ENCODE data around the gene IGSF3.
"Not testable (repeated sequence)": the region's sequence is repeated elsewhere in the genome, so short reads cannot be mapped to it uniquely, and the experiment has no call there.

Gene IGSF3

DNA sequence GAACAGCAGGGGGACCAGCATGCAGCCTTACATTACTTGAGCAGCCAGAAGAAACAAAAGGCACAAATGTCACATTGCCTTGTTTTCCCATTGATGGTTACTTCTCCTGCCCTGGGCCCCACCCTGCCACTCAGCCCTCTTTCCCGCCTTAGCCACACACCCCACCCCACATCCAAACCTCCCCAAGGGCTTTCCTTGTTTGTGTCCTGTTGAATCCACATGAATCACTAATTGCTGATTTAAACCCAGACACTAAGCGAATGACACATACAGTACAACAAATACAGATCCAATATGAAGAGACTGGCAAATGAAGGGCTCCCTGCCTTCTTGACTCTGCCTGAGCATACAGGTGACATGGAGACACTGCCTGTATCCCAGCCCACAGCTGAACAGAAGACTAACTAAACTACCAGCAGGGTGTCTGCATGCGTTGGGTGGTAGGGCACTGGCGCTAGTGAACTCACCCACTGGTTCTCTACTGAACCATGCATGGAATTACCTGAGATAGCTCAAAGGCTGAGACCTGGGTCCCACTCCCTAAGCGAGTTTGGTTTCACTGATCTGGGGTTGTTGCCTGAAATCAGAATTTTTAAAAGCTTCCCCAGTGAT is 3.1 kb downstream of the IGSF3 start:
- peak in 1 of 58 donors; percentile 22 for DNase-seq

DNA sequence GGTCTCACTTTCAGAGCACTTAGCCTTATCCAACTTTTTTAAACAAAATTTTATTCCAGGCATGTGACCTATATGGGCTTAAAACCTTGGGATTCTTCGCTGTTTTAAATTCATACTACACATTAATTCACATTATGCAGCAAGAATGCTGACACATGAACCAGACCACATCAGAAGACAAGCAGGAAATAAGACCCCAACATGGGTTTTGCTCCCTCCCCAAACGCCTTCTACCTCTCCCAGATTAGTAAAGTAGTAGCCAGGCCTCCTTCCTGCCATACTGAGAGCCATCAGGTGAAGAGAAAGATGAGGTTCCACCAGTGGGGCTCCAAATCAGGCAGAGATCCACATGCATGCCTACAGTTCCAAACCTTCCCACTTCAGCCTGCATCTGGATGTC is 3.7 kb downstream of the IGSF3 start:
- DNase-seq = no peak

DNA sequence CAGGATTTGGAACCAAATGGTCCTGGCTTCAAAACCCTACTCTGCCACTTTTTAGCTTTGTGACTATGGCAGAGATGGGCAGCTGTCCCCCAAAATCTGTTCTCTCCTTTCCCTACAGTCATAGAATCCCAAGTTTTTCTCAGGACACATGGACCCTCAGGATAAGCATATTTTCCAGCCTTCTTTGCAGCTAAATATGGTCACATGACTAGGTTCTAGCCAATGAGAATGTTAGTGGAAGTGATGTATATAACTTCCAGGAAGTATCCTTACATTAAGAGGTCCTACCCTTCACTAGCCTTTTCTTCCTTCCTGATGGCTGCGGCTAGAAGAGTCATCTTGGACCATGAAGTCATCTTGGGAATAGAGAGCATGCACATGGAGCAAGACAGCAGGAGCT is 5.9 kb downstream of the IGSF3 start:
- DNase-seq = no peak

DNA sequence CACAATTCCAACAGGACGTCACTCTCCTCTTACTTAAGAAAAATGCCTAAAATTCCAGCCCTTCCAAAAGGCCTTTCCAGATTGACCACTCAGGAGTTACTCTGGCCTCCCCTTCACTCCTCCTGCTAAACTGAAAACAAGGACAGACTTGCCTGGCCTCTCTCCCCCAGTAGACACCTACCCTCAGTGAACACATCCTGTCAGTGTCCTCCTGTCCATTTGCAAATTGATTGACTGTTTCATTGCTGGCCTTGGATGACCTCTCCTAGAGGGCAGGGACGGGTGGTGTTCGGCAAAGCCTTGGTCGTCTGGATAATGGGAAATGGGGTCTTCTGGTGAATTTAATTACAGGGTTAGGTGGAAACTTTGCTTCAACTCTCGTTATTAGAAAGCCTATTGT is 8.9 kb downstream of the IGSF3 start:
- DNase-seq = not testable (repeated sequence)

DNA sequence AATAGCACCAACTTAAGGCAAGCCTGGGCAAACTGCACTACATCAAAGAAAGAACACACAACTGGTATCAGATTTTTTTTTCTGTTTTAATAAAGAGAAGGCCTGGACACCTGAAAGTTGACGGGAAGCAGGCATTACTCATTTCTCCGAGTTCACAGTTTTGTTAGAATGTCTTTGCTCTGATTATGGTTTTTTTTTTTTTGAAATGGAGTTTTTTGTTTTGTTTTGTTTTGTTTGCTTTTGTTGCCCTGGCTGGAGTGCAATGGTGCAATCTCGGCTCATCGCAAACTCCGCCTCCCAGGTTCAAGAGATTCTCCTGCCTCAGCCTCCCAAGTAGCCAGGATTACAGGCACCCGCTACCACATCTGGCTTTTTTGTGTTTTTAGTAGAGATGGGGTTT is 9.7 kb downstream of the IGSF3 start:
- DNase-seq = not testable (repeated sequence)

DNA sequence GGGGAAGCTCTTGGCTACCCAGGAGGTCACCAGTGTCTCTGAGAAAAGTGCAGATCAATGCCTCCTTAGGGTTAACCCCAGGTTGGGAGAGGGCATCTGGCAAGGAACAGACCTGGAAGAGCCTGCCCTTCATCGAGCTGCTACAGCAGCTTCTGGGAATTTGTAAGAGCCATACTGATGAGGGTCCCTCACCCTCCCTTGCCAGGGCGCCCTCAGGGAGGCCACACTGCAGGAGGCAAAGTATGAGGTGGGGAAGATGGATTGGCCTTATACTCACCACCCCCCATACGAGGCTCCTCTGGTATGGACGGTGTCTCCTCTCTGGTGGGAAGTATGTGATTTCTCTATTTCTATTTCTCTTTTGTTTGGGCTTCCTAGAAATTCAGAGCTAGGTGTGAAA is 13.2 kb downstream of the IGSF3 start:
- no peak for DNase-seq

DNA sequence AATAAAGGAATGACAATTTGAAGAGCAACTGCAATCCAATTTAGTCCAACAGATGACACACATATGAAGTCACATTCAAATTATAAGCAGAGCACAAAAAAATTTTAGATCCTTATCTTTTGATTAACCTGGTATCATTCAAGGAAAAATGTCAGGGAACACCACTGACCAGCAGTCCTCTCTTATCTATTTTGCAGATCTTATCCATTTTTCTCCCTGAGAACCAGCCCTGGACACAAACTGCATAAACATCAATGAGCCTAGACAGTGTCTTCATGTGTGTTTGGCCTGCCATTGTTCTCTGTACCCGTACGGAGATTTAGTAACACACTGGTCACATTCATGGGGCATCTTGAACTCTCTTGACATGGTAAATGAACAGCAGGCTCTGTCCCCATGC is 14.9 kb downstream of the IGSF3 start:
- DNase-seq = not testable (repeated sequence)

DNA sequence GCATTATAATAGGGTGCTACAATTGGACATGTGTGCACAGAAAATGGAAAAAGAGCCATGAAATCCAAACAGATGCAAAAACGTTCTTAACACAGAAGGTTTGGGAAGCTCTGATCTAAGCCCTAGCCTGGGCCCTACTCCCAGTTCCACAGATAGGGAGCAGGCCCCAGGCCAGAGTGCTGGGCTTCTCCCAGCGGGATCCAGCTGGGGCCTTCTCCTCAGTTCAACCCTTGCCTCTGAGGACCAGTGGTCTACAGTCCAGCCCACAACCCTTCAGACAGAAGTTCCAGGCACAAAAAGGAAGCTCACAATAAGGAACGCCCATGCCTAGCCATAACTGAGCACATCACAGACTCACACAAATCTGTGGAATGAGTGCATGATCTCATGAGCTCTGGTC is 16.8 kb downstream of the IGSF3 start:
- DNase-seq = not testable (repeated sequence)

DNA sequence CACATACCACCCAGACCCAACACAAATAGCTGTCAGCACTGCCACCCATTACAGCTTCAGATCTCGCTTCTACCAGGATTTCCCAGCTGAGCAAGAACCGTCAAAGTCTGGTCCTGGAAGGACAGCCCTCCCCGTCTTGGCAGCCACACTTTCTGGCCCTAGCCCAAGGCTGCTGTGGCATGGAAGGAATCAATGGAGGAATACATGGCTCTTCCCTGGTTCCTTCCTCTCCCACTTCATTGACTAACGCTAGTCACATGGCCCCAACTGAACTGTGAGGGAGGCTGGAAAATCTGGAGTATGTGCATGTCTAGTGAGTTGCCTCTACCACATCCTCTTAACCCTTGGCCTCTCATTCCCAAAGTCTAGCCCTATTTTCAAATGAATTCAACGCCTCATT is 18.5 kb downstream of the IGSF3 start:
- DNase-seq = not testable (repeated sequence)

DNA sequence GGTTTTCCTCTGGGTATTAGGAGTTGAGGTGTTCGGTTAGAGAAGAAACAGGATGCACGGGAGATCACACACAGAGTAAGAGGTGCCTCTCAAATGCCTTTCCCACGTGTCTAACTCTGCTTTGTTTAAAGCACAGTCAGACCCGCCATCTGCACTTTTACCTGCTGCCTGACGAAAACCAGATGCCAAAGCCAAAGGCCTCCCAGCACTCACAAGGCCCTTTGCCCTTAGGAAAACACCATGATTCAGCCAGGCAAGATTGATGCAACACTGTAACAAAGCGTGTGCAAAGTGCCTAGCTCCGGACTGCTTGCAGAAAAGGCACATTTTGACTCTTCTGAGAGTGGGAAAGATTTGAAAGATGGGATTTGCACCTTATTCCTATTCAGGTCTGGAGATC is 19.2 kb downstream of the IGSF3 start:
- not testable (repeated sequence) for DNase-seq

DNA sequence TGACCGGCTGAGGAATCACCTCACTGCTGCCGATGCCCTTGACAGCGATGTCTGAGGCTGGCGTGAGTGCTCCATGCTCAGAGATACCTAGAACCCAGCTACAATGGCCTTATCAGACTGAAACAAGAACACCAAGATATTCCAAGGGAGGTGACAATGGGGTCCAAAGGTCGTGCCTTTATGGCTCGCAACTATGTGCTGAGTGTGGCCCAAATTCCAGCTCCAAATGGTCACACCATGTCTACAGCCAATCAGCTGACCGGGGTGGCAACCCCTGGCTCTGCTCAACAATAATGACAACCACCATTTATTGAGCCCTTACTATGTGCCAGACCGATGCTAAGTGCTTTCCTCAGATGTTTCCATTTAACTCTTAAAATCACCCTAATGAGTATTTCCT is 20.3 kb downstream of the IGSF3 start:
- DNase-seq = not testable (repeated sequence)

DNA sequence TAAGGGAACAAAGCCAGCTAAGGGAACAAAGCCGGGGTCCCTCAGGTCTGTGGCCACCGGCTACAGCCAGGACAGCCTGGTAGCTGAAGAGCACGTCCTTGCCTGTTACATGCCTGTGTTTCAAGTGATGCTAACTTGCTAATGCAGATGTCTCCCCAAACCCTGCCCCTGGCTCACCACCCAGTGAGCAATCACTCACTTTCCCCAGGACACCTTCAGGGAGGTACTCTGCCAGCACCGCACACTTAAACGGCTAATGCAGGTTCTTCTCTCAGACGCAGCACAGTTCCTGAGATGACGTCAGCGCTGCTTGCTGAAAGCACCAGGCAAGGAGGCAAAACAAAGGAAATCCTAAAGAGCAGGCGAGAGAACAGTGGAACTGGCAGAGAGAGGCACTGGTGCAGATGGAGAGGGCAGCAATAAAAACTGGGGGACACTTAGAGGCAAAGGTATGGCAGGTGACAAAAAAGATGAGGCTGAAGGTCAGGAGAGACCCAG is 20.8 kb downstream of the IGSF3 start:
- DNase-seq = peak in 17 of 58 donors; percentile 5 to 46 (median 23)

DNA sequence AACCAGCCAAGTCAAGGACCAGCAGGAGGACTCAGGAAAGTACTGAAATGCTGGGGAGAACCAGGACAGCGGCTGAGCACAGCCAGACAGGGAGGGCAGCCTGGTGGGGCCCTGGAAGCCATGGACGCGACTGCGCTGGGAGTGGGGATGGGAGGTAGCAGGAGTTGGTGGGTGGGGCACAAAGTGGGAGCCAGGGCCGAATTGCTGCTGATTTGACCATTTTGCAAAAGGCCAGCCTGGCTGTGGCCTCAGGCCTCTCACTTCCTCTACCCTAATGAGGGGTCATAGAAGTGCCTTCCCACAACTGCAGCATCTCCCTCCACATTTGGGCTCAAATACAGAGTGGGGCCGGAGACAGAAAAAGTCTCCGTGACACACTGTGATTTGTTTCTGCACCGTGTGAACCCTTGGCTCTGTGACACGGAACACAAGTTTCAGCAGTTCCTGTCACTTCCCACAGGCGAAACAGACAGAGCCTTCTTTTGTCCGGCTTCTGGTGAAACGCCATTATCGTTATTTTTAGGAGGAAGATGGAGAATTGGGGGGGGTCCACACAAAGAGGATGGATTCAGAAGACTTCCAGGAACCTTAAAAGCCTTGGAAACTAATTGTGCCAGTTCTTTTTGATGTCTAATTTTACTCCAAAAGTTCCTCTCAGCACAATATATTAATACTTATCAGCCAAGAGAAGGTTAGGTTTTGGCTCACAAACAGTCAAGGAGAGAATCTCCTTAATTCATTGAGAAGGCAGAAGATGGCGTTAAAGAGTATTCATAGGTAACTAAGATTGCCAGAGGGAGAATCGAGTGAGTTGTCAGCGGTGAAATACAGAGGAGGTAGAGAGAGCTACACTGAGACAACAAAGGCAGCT is 21.5 kb downstream of the IGSF3 start:
- peak in 1 of 58 donors; percentile 11 for DNase-seq

DNA sequence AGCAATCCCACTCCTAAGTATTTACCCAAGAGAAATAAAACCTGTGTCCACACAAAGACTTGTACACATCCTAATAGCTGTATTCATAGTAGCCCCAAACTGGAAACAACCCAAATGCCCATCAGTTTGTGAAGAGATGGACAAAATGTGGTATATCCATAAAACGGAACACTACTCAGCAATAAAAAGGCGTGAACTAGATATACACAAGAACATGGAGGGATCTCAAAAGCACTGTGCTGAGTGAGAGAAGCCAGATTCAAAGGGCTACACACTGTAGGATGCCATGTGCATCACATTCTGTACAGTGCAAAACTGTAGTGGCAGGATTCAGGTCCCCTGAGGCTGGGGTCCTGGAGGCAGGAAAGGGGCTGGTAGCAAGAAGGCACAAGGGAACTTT is 22.5 kb downstream of the IGSF3 start:
- not testable (repeated sequence) for DNase-seq

DNA sequence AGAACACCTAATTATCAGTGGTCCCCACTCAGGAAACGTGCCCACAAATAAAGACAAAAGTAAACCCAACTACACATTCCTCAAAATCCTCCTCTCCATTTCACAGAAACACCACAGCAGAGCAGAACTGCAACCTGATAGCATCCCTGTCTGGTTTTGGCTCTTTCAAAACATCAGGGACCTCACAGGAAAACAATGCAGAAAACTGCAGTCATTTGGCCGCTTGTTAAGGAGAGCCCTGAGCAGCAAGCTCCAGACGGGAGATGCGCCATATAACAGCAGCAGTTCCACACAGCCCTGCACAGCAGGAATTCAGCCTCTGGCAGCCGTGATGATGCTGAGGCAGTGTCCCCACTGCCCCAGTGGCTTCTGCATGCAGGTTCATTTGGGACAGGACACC is 23.4 kb downstream of the IGSF3 start:
- not testable (repeated sequence) for DNase-seq

DNA sequence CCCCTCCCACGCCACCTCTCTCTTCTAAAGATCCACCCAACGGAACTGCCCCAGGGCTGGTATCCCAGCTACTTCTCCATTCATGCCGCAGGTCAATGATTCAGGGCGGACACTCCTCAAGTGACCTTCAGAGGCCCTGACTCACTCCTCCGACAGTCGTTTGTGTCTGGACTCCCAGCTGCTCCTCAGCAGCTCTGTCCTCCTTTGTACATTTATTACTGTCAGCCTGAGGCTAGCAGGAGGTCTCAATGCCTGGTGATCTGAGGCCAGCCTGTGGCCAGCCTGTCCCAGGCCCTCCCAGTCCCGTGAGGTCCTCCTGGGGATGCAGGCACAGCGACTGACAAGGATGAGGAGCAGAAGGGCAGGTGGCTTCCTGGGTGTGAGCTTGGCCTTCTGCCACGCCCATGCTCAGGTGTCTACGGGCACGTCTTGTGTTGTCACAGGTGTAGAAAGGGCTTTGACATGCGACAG is 24.2 kb downstream of the IGSF3 start:
- not testable (repeated sequence) for DNase-seq

DNA sequence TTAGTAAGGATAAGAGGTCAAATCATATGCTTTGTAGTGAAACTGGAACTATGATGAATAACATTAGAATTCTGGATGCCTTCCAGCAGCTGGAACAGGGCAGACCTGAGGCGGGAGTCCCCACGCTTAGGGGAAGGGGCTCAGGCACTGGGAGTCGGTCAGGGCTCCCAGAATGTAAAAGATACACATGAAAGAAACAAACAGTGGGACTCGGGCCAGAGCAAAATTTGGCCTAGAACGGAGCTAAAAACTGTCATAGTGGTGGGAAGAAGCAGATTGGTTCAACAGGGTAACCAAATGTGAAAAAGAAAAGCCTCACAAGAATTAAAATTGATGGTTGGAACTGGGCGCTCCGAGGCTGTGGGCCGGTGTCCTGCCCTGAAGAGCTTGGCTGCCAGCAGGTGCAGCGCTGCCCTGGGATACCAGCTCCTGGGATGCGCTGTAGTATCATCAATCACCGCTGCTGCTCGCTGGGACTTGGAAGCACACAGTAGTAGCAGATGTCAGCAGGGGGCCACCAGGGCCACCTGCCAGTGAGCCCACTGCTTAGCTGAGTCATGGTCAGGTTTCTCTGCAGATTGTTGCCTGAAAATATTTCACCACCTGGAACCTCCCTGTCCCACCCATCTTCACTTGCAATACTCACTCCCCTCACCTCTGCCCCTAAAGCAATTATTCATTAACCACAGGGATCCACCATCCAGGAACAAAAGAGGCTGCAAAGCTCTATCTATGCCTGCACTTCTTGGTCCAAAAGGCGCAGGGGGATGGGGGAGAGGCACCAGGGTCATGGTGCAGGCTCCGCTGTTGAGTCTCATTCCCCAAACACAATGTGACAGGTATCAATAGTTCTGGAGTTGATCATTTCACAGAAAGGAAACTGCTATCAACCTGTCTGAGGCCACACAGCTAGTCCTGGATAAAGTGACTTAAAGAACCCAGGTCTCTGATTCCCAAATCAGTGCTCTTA is 24.9 kb downstream of the IGSF3 start:
- not testable (repeated sequence) for DNase-seq

DNA sequence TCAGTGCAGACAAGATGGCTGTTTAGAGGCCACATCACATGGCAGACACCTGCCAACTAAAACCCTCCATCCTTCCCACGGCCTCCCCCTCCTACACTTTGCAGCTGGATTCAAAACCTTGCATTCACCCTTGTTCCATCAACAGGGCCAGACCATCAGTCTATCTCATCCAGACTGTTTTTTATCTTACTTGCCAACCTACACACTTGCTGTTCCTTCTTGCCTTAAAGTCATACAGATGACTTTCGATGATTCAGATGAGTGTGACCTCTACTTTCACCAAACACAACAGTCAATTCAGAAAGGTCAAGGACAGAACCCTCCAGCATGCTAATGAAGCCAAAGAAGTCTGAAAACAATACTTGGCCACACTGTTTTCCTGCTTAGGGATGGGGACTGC is 29.9 kb downstream of the IGSF3 start:
- not testable (repeated sequence) for DNase-seq

DNA sequence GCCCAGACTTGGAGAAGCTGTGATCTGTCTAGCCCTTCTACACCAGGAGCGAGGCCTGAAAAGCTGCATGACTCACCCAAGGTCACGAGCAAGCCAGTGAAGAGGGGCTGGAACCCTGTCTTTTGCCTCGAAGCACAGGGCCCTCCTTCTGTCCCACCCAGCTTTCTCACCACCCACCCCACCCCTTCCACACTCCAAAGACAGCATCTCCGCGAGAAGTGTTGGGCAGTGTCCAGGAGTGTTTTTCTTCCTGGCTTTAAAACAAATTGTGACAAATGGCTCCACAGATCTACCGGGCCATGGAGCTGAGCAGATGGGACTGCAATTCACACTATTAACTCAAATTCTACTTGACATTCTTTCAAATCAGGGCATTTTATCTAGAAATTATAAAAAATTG is 30.9 kb downstream of the IGSF3 start:
- peak in 1 of 58 donors; percentile 12 for DNase-seq

DNA sequence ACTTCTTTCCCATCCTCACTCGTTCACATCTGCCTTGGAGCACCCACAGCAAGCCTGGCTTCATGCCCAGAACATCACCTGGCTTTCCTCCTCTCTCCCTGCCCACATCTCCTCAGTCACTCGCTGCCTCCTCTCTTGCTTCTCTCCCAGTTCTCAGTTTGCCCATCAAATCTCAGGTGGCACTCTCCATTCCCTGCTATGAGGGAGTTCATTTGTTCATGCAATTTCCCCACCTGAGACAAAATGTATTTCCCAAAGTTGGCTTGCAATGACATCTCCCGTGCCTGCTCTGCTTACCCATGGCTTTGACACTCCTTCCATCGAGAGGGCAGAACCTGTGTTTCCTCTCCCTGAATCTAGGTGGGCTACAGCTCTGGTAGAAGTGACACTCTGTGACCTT is 33.1 kb downstream of the IGSF3 start:
- DNase-seq = not testable (repeated sequence)

Data from anterior cingulate cortex (tissue), 58 donors.